GM12801 (cell line): ENCODE results near the gene FAM83C.

Experiments
- CTCF ChIP-seq: IDR thresholded peaks from one replicate; pipeline ENCODE4 v1.5.1; 2011; ENCODE audit warnings: control low read depth; ENCODE audit not compliant: insufficient read length; ENCODE audit errors: extremely low read depth

Gene FAM83C

GRCh38 chr20:35316086-35316485 lies 23.9 kb upstream of the FAM83C start:
- TF ChIP-seq CTCF, result no peak

GRCh38 chr20:35314816-35315631 lies 22.8 kb upstream of the FAM83C start:
- no peak for TF ChIP-seq CTCF

DNA sequence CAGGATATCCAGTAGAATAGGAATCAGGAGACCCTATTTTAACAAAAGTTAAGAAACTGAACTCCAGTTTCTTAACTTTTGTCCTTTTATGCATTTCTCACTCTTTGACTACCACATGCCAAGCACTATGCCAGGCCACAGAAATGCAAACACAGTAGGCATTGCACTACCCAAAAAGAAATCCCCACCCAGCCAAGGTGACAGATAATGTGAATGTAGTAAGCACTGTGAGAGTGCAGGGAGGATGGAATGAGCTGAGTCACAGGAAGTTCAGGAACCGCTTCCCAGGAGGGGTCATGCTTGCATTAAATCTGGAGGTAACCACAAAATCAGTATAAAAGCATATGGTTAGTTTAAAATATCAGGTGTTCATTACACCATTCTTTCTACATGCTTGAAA lies 20.1 kb upstream of the FAM83C start:
- no peak for TF ChIP-seq CTCF

DNA sequence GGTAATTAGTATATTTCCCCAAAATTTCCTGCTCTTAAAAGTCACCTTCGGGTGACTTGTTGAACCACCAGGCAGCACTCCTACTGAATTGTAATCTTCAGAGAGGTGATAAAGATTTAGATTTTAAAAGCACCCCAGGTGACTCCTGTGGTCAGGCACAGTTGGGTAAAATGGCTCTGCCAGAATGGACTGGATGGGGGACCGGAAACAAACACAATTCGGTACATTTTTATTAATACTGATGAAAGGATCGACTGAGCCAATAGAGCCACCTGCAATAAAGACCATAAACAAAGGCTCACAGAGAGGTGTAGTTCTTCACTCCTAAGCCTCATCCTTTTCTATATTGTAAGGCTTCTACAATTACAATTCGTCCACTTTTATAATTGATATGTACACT lies 19.6 kb upstream of the FAM83C start:
- no peak for TF ChIP-seq CTCF

DNA sequence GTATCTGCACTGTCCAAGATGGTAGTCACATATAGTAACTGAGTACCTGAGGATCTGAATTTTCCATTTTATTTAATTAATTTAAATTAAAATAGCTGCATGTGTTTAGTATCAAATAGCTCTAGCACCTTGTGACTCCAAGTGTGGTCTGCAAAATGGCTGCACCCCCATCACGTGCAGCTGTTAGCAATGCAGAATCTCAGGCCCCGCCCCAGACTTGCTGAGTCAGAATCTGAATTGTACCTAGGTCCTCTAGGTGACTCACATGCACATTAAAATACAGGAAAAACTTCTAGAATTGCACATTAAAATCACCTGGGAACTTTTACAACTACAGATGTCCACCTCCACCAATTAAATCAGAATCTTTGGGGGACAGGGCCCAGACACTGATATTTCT lies 19.2 kb upstream of the FAM83C start:
- no peak for TF ChIP-seq CTCF

DNA sequence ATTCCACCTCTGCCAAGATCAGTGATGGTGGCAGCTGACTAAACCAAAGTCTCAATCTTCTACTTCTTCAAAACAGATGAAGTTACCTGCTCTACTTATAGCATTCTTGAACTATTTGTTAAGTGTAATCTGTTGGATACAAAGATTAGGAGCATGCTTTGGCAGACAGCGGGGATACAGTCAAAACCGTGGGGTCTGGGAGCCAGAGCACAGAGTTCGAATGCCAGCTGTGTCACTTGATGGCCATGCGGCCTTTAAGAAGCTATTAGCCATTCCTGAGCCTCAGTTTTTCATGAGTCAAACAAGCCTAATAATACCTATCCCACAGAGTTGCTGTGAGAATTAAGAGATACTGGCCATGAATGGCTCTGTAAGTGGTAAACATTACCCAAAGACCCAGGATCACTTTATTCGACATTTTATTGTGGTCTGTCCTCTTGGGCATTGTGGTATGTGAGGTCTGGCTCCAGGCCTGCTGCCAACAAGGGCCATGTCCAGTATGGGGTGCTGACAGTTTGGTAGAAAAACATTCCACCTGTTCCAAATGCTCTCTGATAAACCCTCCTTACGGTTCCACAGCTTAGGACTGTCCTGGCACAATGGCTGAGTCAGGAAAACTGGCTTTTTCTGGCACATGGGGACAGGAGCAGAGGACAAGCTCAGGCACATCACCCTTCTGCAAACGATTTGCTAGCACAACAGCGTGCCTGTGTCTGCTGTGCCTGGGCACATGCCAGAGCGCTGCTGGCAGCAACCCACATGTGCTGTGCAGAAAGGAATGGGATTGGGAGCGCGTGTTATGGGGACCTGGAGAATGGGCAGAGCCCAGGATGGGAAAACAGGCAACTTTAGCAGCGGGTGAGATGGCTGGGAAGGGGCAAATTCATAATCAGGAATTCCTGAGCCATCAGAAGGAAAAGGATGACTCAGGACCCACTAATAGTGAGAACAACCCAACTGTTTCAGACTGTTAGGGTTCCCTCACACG lies 15.7 kb upstream of the FAM83C start:
- TF ChIP-seq CTCF, result no peak

- no peak for TF ChIP-seq CTCF
These were observed 14.8 kb upstream of the FAM83C start for GRCh38 chr20:35306931-35307517.
